ENCODE data around the gene KAZN.

The KAZN gene

DNA sequence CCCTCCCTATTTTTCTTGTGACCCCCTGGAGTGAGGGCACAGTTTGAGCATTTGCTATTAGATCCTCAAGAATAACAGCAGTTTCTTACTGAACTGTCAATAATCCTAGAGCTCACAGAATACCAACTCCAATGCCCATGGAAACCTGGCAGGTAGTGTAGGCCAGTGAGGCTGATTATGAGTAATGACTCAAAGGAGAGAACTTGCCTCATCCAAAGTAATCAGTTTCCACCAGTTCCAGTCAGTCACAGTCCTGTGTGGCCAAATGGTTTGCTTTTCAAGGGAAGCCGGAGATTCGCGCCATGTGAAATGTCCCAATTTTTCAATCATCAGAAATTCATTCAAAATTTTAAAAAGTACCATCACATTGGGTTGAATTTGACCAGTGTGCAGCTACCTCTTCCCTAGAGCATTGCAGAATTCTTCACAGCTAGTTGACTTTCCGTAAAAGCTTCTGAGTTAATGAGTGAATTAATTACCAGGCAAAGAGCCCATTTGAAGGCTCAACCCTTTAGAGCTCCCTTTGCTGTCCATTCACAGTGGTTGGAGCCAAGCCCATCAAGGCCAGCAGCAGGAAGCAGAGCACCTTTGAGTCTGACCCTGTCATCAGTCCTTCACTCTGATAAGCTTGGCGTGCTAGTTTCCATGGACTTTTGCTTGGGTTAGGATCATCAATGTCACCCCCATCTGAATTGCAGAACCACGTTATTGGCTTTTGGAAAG, 170.3 kb downstream of the KAZN start:
- H3K9ac ChIP-seq (ENCODE audit: low read length), result no peak overlapping the region

DNA sequence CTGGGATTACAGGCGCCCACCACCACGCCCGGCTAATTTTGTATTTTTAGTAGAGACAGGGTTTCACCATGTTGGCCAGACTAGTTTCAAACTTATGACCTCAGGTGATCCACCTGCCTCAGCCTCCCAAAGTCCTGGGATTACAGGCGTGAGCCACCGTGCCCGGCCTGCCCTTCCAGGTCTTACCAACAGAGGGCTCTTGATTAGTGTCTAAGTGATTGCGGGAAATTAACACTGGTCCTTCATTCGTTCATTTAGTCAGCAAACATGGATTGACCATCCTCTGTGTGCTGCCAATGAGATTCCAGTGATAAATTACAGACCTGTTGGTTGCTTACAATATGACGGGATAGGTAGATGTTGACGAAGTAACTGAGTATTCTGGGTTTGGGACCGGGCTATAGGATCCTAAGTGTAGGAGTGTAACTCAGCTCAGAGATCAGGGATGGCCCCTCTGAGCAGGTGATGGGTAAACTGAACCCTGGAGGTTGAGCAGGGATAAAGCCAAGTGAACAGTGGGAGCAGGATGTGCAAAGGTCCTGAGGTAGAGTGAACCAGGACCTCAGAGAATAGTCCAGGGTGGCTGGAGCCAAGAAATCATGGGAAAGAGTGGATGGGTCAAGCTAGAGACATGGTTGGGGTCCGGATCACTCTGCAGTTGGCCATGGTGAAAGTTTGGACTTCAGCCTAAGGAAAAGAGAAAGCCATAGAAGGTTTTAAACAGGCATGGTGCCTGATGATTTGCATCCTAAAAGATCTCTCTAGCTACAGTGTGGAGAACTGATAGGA, 171.2 kb downstream of the KAZN start:
- H3K9ac ChIP-seq (ENCODE audit: low read length), result no peak overlapping the region
- no peaks in the 10 kb centered on the region for H3K79me2 ChIP-seq (ENCODE audit: insufficient read depth, low read length)

More for the DNA sequence above, 170.3 kb downstream of the KAZN start:
- Histone ChIP-seq H4K20me1 (ENCODE audit: insufficient read depth, low read length) (no peaks in the 10 kb centered on the region), H3K9me3 (ENCODE audit: low read length) (no peaks in the 10 kb centered on the region), H3K79me2 (ENCODE audit: insufficient read depth, low read length) (no peaks in the 10 kb centered on the region), H3K9me2 (ENCODE audit: low read depth, low read length) (no peaks in the 10 kb centered on the region), H3K4me1 (ENCODE audit: insufficient read depth, low read length, severe bottlenecking) (no peaks in the 10 kb centered on the region), H2AFZ (ENCODE audit: low read length) (no peak overlapping the region), H3K27ac (ENCODE audit: low read depth, low read length, poor library complexity, severe bottlenecking) (no peak overlapping the region), H3K27me3 (ENCODE audit: insufficient read depth, low read length) (peaks cover 10% of the 10 kb centered on the region; the same call in 1 of the 2 replicates), H3F3A (ENCODE audit: insufficient read depth, low read length) (no peaks in the 10 kb centered on the region), H3K4me3 (ENCODE audit: low read depth, low read length, poor library complexity, severe bottlenecking) (no peak overlapping the region), H3K4me2 (ENCODE audit: low read length) (no peak overlapping the region), H3K36me3 (ENCODE audit: insufficient read depth, low read length) (no peaks in the 10 kb centered on the region)
- TF ChIP-seq, protein P1, sequence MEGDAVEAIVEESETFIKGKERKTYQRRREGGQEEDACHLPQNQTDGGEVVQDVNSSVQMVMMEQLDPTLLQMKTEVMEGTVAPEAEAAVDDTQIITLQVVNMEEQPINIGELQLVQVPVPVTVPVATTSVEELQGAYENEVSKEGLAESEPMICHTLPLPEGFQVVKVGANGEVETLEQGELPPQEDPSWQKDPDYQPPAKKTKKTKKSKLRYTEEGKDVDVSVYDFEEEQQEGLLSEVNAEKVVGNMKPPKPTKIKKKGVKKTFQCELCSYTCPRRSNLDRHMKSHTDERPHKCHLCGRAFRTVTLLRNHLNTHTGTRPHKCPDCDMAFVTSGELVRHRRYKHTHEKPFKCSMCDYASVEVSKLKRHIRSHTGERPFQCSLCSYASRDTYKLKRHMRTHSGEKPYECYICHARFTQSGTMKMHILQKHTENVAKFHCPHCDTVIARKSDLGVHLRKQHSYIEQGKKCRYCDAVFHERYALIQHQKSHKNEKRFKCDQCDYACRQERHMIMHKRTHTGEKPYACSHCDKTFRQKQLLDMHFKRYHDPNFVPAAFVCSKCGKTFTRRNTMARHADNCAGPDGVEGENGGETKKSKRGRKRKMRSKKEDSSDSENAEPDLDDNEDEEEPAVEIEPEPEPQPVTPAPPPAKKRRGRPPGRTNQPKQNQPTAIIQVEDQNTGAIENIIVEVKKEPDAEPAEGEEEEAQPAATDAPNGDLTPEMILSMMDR (IDR thresholded peaks at IDR 0.05; ENCODE audit: low read length), result no peak
- no peak for TF ChIP-seq EZH2 (IDR thresholded peaks at IDR 0.05; ENCODE audit: borderline replicate concordance, low read length)

DNA sequence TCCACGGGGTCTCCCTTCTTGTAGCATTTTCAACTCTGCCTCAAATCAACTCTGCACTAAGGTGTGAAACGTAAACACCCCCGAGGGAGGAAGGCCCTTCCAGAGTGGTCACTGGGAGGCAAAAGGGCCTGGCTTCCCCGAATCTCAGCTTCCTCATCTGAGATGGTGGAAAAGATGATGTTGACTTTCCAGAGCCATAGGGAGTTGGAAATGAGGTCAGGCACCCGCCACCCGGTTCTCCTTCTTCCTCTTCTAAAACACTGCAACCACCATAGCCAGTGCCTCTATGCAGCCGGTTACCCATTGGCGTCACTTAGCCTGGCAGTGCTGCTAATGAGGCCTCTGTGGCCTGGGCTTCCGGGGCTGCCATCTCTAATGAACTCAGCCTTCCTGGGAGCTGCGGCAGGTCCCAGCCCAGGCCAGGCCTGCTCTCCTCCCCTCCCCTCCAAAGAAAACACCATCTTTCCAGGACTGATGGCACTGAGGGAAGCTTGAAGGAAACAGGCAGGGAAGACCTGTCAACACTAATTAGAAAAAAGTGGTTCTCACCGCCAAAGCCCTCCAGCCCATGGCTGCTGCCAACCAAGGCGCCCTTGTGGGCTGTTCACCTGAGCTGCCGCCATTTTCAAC, 175.0 kb downstream of the KAZN start:
- H3K4me2 ChIP-seq (ENCODE audit: low read length), result no peak overlapping the region
- H3K79me2 ChIP-seq (ENCODE audit: insufficient read depth, low read length), result no peaks in the 10 kb centered on the region
- H3K27ac ChIP-seq (ENCODE audit: low read depth, low read length, poor library complexity, severe bottlenecking), result no peak overlapping the region
- no peak overlapping the region for H3K4me3 ChIP-seq (ENCODE audit: low read depth, low read length, poor library complexity, severe bottlenecking)
- no peaks in the 10 kb centered on the region for H3K4me1 ChIP-seq (ENCODE audit: insufficient read depth, low read length, severe bottlenecking)
- H3K36me3 ChIP-seq (ENCODE audit: insufficient read depth, low read length), result no peaks in the 10 kb centered on the region
- H2AFZ ChIP-seq (ENCODE audit: low read length), result no peak overlapping the region
- no peaks in the 10 kb centered on the region for H4K20me1 ChIP-seq (ENCODE audit: insufficient read depth, low read length)
- H3K9me2 ChIP-seq (ENCODE audit: low read depth, low read length), result no peaks in the 10 kb centered on the region
- no peak for TF ChIP-seq EZH2 (IDR thresholded peaks at IDR 0.05; ENCODE audit: borderline replicate concordance, low read length)
- TF ChIP-seq, protein P1 (IDR thresholded peaks at IDR 0.05; ENCODE audit: low read length), result no peak
- no peak overlapping the region for H3K9ac ChIP-seq (ENCODE audit: low read length)
- no peaks in the 10 kb centered on the region for H3F3A ChIP-seq (ENCODE audit: insufficient read depth, low read length)
- H3K9me3 ChIP-seq (ENCODE audit: low read length), result no peaks in the 10 kb centered on the region
- H3K27me3 ChIP-seq (ENCODE audit: insufficient read depth, low read length), result peaks cover 10% of the 10 kb centered on the region; the same call in 1 of the 2 replicates

More for the DNA sequence above, 171.2 kb downstream of the KAZN start:
- Histone ChIP-seq H3K9me2 (ENCODE audit: low read depth, low read length) (no peaks in the 10 kb centered on the region), H3K4me3 (ENCODE audit: low read depth, low read length, poor library complexity, severe bottlenecking) (no peak overlapping the region), H3K36me3 (ENCODE audit: insufficient read depth, low read length) (no peaks in the 10 kb centered on the region), H3K9me3 (ENCODE audit: low read length) (no peaks in the 10 kb centered on the region), H3K4me1 (ENCODE audit: insufficient read depth, low read length, severe bottlenecking) (no peaks in the 10 kb centered on the region), H4K20me1 (ENCODE audit: insufficient read depth, low read length) (no peaks in the 10 kb centered on the region), H3K27me3 (ENCODE audit: insufficient read depth, low read length) (peaks cover 10% of the 10 kb centered on the region; the same call in 1 of the 2 replicates), H3K27ac (ENCODE audit: low read depth, low read length, poor library complexity, severe bottlenecking) (no peak overlapping the region), H3K4me2 (ENCODE audit: low read length) (no peak overlapping the region), H3F3A (ENCODE audit: insufficient read depth, low read length) (no peaks in the 10 kb centered on the region), H2AFZ (ENCODE audit: low read length) (no peak overlapping the region)
- no peak for TF ChIP-seq EZH2 (IDR thresholded peaks at IDR 0.05; ENCODE audit: borderline replicate concordance, low read length)
- TF ChIP-seq, protein P1 (IDR thresholded peaks at IDR 0.05; ENCODE audit: low read length), result peak; percentile 17; the same call in 1 of the 2 replicates
